ENCODE measurements around the gene CCDC78. TPM values are rescaled to one million over a fixed set of nuclear protein-coding genes. Genes with fewer than 3 reads are reported as not detected.
A peak's percentile ranks its signal among the peaks of the same experiment; 100 is the strongest.
"Not testable (repeated sequence)": the region's sequence is repeated elsewhere in the genome, so short reads cannot be mapped to it uniquely, and the experiment has no call there.

CCDC78 gene
- total RNA-seq, 1 donor from 2014 or later = 0.85 TPM

GRCh38 chr16:712740-713250, 13.4 kb downstream of the CCDC78 start:
- H3K27ac Mint-ChIP-seq (ENCODE audit: unreplicated experiment); H3K4me1 Mint-ChIP-seq (ENCODE audit: unreplicated experiment); H3K36me3 Mint-ChIP-seq (ENCODE audit: low read depth, unreplicated experiment); H3K9me3 Mint-ChIP-seq (ENCODE audit: unreplicated experiment); H3K4me3 Mint-ChIP-seq (ENCODE audit: unreplicated experiment): not testable (repeated sequence)
- TF ChIP-seq, protein P1, sequence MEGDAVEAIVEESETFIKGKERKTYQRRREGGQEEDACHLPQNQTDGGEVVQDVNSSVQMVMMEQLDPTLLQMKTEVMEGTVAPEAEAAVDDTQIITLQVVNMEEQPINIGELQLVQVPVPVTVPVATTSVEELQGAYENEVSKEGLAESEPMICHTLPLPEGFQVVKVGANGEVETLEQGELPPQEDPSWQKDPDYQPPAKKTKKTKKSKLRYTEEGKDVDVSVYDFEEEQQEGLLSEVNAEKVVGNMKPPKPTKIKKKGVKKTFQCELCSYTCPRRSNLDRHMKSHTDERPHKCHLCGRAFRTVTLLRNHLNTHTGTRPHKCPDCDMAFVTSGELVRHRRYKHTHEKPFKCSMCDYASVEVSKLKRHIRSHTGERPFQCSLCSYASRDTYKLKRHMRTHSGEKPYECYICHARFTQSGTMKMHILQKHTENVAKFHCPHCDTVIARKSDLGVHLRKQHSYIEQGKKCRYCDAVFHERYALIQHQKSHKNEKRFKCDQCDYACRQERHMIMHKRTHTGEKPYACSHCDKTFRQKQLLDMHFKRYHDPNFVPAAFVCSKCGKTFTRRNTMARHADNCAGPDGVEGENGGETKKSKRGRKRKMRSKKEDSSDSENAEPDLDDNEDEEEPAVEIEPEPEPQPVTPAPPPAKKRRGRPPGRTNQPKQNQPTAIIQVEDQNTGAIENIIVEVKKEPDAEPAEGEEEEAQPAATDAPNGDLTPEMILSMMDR (IDR thresholded peaks at IDR 0.05; ENCODE audit: unreplicated experiment) = peak; percentile 68
- peaks cover 20% of the 10 kb centered on the region for H3K27me3 Mint-ChIP-seq (ENCODE audit: unreplicated experiment)
- DNase-seq (ENCODE audit: low spot score) = peak; percentile 63

DNA sequence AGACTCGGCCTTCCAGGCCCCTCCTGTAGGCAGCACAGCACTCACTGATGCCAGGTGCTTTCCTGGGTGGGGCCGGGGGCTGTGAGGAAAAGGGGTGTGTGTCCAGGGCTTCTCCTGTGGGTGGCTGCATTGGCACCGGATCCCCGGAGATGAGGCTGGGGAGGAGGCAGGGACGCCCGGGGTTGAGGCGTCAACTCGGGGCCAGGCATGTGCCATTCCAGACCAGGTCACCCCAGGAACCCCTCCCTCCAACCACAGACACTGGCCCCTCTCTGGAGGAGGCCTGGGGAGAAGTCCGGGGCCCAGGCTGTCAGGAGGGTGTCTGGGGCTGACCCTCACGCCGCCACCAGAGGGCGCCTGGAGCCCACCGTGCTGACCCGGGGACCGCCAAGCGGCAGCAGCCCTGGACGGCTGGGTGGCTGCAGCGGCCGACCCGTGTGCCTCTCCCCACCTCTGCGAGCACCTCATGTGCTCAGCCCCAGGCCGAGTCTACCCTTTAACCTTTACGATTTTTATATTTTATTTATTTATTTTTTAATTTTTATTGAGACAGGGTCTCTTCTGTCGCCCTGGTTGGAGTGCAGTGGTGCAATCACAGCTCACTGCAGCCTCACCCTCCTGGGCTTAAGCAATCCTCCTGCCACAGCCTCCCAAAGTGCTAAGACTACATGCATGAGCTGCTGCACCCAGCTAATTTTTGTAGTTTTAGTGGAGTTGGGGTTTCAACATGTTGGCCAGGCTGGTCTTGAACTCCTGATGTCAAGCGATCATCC, 14.5 kb downstream of the CCDC78 start:
- Mint-ChIP-seq H3K4me3 (ENCODE audit: unreplicated experiment) (no peak overlapping the region), H3K4me1 (ENCODE audit: unreplicated experiment) (no peaks in the 10 kb centered on the region), H3K9me3 (ENCODE audit: unreplicated experiment) (no peaks in the 10 kb centered on the region), H3K27me3 (ENCODE audit: unreplicated experiment) (peaks cover 25% of the 10 kb centered on the region), H3K27ac (ENCODE audit: unreplicated experiment) (no peak overlapping the region), H3K36me3 (ENCODE audit: low read depth, unreplicated experiment) (no peaks in the 10 kb centered on the region)
- DNase-seq (ENCODE audit: low spot score) = peak; percentile 92
- TF ChIP-seq, protein P1 (IDR thresholded peaks at IDR 0.05; ENCODE audit: unreplicated experiment) = peak; percentile 82

- TF ChIP-seq, protein P1 (IDR thresholded peaks at IDR 0.05; ENCODE audit: unreplicated experiment) = no peak
- Mint-ChIP-seq H3K27me3 (ENCODE audit: unreplicated experiment) (peaks cover 27% of the 10 kb centered on the region), H3K9me3 (ENCODE audit: unreplicated experiment) (no peaks in the 10 kb centered on the region), H3K36me3 (ENCODE audit: low read depth, unreplicated experiment) (no peaks in the 10 kb centered on the region), H3K4me3 (ENCODE audit: unreplicated experiment) (no peak overlapping the region), H3K27ac (ENCODE audit: unreplicated experiment) (no peak overlapping the region), H3K4me1 (ENCODE audit: unreplicated experiment) (no peaks in the 10 kb centered on the region)
- DNase-seq (ENCODE audit: low spot score) = no peak
These were observed 15.2 kb downstream of the CCDC78 start for GRCh38 chr16:711084-711483.

- Mint-ChIP-seq H3K27me3 (ENCODE audit: unreplicated experiment) (peaks cover 27% of the 10 kb centered on the region), H3K36me3 (ENCODE audit: low read depth, unreplicated experiment) (no peaks in the 10 kb centered on the region), H3K27ac (ENCODE audit: unreplicated experiment) (no peak overlapping the region), H3K4me1 (ENCODE audit: unreplicated experiment) (no peaks in the 10 kb centered on the region), H3K9me3 (ENCODE audit: unreplicated experiment) (no peaks in the 10 kb centered on the region), H3K4me3 (ENCODE audit: unreplicated experiment) (no peak overlapping the region)
- TF ChIP-seq, protein P1 (IDR thresholded peaks at IDR 0.05; ENCODE audit: unreplicated experiment) = no peak
- DNase-seq (ENCODE audit: low spot score) = no peak
These were observed 15.7 kb downstream of the CCDC78 start for GRCh38 chr16:710500-711075.
